ENCODE measurements around the gene MSH5. TPM values are rescaled to one million over a fixed set of nuclear protein-coding genes. Genes with fewer than 3 reads are reported as not detected.
A peak's percentile ranks its signal among the peaks of the same experiment; 100 is the strongest.

MSH5 gene
- total RNA-seq, 1 experiment from 2014 or later: 43.1 TPM

DNA sequence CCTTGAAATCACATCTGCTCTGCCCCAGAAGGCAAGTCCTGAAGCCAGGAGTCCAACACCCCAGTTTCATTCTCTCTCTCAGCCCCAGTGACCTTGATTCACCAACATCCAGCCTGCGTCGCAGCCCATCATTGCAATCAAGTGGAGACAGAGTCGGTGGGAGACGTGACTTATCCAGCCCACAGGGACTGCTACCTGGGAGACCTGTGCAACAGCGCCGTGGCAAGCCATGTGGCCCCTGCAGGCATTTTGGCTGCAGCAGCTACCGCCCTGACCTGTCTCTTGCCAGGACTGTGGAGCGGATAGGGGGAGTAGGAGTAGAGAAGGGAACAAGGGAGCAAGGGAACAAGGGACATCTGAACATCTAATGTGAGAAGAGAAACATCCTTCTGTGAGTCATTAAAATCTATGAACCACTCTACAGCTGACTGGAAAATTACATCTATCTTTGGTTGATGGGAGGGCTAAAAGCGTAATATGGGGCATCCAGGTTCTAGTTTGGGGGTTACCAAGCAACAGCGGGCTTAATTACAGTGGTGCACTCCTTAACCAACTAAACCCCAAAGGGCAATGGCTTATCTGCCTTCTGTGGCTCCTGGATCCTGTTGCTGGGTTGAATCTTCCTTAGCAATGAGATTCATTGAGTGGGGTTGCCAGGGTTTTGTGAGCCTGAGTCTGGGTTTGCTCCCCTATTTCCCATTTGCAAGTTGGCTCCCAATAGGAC, 22.1 kb upstream of the MSH5 start:
- ATAC-seq (peak; percentile 76), DNase-seq (ENCODE audit: low spot score) (peak; percentile 71)
- Mint-ChIP-seq H3K4me1 (peaks cover 37% of the 10 kb centered on the region), H3K36me3 (no peaks in the 10 kb centered on the region), H3K9me3 (no peaks in the 10 kb centered on the region), H3K27ac (peak overlapping the region; percentile 20; the same call in 1 of the 2 replicates), H3K4me3 (no peak overlapping the region; the same call in 1 of the 2 replicates), H3K27me3 (ENCODE audit: low read depth) (peaks cover 4% of the 10 kb centered on the region; the same call in 1 of the 2 replicates)
- ChIA-PET CTCF (interaction anchor here (0.5 to 1.3 kb wide), 6 partner anchors 12 to 385 kb away, joined by 3 to 9 read pairs (median 6); partner anchors contain the start of genes ABHD16A, DDAH2 and GPANK1), POLR2A (no interaction called here)
- TF ChIP-seq, protein P1, sequence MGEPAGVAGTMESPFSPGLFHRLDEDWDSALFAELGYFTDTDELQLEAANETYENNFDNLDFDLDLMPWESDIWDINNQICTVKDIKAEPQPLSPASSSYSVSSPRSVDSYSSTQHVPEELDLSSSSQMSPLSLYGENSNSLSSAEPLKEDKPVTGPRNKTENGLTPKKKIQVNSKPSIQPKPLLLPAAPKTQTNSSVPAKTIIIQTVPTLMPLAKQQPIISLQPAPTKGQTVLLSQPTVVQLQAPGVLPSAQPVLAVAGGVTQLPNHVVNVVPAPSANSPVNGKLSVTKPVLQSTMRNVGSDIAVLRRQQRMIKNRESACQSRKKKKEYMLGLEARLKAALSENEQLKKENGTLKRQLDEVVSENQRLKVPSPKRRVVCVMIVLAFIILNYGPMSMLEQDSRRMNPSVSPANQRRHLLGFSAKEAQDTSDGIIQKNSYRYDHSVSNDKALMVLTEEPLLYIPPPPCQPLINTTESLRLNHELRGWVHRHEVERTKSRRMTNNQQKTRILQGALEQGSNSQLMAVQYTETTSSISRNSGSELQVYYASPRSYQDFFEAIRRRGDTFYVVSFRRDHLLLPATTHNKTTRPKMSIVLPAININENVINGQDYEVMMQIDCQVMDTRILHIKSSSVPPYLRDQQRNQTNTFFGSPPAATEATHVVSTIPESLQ (CRISPR knock-in tag; IDR thresholded peaks at IDR 0.05): no peak
- TF ChIP-seq, protein P2, sequence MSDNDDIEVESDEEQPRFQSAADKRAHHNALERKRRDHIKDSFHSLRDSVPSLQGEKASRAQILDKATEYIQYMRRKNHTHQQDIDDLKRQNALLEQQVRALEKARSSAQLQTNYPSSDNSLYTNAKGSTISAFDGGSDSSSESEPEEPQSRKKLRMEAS (CRISPR knock-in tag; IDR thresholded peaks at IDR 0.05): 0 out of 2 replicates have a peak, but pooled peaks have one; percentile 36

DNA sequence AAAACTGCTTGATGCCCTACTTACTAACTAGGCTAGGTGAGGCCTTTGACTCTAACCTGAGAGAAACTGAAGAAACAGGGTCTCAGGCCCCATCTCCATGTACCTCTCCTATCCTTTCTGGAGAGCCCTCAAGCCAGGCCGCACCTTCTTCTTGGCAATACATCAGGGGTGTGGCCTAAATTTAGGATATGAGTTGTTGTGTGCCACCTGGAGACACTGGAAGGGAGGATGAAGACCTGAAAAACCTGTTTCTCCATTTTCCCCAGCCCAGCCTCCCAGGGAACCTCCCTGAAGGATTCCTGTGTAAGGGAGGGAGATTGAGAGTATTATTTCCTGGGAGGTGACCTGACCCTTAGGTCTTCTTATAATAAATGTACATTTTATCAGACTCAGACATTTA, 21.5 kb upstream of the MSH5 start:
- Mint-ChIP-seq H3K4me3 (peak overlapping the region; percentile 13; the same call in 1 of the 2 replicates), H3K27me3 (ENCODE audit: low read depth) (peaks cover 4% of the 10 kb centered on the region; the same call in 1 of the 2 replicates), H3K36me3 (no peaks in the 10 kb centered on the region), H3K4me1 (peaks cover 33% of the 10 kb centered on the region), H3K27ac (no peak overlapping the region), H3K9me3 (no peaks in the 10 kb centered on the region)
- ChIA-PET CTCF (no interaction called here), POLR2A (no interaction called here)
- peak; percentile 11 for ATAC-seq
- TF ChIP-seq ESRRA (CRISPR knock-in tag; IDR thresholded peaks at IDR 0.05; ENCODE audit: borderline replicate concordance) (no peak), SOX15 (CRISPR knock-in tag; IDR thresholded peaks at IDR 0.05) (no peak), ZNF317 (CRISPR knock-in tag; IDR thresholded peaks at IDR 0.05; ENCODE audit: borderline replicate concordance, low read depth) (no peak), PRRX2 (CRISPR knock-in tag; IDR thresholded peaks at IDR 0.05) (no peak), MYBL2 (CRISPR knock-in tag; IDR thresholded peaks at IDR 0.05) (no peak), SMAD4 (CRISPR knock-in tag; IDR thresholded peaks at IDR 0.05) (no peak), NFATC4 (CRISPR knock-in tag; IDR thresholded peaks at IDR 0.05) (no peak), NR3C1 (CRISPR knock-in tag; conservative IDR thresholded peaks at IDR 0.05; ENCODE audit: low read depth) (no peak)
- TF ChIP-seq, protein P2 (CRISPR knock-in tag; IDR thresholded peaks at IDR 0.05): no peak
- DNase-seq (ENCODE audit: low spot score): no peak

DNA sequence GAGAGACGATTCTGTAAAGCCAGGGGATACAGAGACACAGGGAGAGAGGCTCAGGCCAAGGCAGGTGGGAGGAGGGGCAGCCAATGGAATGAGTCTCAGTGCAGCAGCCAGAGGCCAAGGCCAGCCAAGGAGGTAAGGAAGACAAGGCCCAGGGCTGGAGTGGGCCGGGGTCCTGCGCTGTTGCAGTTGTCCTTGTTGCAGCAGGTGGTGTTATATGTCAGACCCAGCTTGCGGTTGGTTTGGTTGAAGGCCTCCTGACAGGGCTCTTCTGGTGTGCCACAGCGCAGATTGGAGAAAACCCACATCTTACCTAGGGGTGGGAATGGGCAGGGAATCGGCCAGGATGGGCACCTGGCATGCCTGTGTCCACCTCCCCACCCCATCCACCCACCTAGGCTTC, 20.8 kb upstream of the MSH5 start:
- 0 out of 2 replicates have a peak overlapping the region, but pooled peaks have one; percentile 13 for H3K4me3 Mint-ChIP-seq
- CTCF ChIA-PET: interaction anchor here (0.8 to 1.9 kb wide), 3 partner anchors 11 to 51 kb away, joined by 3 to 4 read pairs (median 4); no protein-coding TSS in a partner anchor
- DNase-seq (ENCODE audit: low spot score): no peak
- no peaks in the 10 kb centered on the region for H3K9me3 Mint-ChIP-seq
- H3K27me3 Mint-ChIP-seq (ENCODE audit: low read depth): peaks cover 4% of the 10 kb centered on the region; the same call in 1 of the 2 replicates
- H3K36me3 Mint-ChIP-seq: no peaks in the 10 kb centered on the region
- H3K4me1 Mint-ChIP-seq: peaks cover 27% of the 10 kb centered on the region
- H3K27ac Mint-ChIP-seq: no peak overlapping the region
- ATAC-seq: no peak
- POLR2A ChIA-PET: interaction anchor here (0.5 kb wide), 1 partner anchor 18 kb away, joined by 3 read pairs; no protein-coding TSS in a partner anchor
- TF ChIP-seq, protein P3, sequence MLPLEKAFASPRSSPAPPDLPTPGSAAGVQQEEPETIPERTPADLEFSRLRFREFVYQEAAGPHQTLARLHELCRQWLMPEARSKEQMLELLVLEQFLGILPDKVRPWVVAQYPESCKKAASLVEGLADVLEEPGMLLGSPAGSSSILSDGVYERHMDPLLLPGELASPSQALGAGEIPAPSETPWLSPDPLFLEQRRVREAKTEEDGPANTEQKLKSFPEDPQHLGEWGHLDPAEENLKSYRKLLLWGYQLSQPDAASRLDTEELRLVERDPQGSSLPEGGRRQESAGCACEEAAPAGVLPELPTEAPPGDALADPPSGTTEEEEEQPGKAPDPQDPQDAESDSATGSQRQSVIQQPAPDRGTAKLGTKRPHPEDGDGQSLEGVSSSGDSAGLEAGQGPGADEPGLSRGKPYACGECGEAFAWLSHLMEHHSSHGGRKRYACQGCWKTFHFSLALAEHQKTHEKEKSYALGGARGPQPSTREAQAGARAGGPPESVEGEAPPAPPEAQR (CRISPR knock-in tag; IDR thresholded peaks at IDR 0.05): no peak
- TF ChIP-seq OVOL2 (CRISPR knock-in tag; IDR thresholded peaks at IDR 0.05; ENCODE audit: borderline replicate concordance) (no peak), CREB1 (CRISPR knock-in tag; IDR thresholded peaks at IDR 0.05) (no peak), TEAD4 (CRISPR knock-in tag; IDR thresholded peaks at IDR 0.05) (no peak)
- TF ChIP-seq, protein P4, sequence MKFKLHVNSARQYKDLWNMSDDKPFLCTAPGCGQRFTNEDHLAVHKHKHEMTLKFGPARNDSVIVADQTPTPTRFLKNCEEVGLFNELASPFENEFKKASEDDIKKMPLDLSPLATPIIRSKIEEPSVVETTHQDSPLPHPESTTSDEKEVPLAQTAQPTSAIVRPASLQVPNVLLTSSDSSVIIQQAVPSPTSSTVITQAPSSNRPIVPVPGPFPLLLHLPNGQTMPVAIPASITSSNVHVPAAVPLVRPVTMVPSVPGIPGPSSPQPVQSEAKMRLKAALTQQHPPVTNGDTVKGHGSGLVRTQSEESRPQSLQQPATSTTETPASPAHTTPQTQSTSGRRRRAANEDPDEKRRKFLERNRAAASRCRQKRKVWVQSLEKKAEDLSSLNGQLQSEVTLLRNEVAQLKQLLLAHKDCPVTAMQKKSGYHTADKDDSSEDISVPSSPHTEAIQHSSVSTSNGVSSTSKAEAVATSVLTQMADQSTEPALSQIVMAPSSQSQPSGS (CRISPR knock-in tag; IDR thresholded peaks at IDR 0.05; ENCODE audit: borderline replicate concordance, low read depth): no peak
- TF ChIP-seq, protein P5, sequence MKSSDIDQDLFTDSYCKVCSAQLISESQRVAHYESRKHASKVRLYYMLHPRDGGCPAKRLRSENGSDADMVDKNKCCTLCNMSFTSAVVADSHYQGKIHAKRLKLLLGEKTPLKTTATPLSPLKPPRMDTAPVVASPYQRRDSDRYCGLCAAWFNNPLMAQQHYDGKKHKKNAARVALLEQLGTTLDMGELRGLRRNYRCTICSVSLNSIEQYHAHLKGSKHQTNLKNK (CRISPR knock-in tag; IDR thresholded peaks at IDR 0.05): no peak
- TF ChIP-seq, protein P6, sequence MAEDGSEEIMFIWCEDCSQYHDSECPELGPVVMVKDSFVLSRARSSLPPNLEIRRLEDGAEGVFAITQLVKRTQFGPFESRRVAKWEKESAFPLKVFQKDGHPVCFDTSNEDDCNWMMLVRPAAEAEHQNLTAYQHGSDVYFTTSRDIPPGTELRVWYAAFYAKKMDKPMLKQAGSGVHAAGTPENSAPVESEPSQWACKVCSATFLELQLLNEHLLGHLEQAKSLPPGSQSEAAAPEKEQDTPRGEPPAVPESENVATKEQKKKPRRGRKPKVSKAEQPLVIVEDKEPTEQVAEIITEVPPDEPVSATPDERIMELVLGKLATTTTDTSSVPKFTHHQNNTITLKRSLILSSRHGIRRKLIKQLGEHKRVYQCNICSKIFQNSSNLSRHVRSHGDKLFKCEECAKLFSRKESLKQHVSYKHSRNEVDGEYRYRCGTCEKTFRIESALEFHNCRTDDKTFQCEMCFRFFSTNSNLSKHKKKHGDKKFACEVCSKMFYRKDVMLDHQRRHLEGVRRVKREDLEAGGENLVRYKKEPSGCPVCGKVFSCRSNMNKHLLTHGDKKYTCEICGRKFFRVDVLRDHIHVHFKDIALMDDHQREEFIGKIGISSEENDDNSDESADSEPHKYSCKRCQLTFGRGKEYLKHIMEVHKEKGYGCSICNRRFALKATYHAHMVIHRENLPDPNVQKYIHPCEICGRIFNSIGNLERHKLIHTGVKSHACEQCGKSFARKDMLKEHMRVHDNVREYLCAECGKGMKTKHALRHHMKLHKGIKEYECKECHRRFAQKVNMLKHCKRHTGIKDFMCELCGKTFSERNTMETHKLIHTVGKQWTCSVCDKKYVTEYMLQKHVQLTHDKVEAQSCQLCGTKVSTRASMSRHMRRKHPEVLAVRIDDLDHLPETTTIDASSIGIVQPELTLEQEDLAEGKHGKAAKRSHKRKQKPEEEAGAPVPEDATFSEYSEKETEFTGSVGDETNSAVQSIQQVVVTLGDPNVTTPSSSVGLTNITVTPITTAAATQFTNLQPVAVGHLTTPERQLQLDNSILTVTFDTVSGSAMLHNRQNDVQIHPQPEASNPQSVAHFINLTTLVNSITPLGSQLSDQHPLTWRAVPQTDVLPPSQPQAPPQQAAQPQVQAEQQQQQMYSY (CRISPR knock-in tag; IDR thresholded peaks at IDR 0.05): peak; percentile 49; the same call in 1 of the 2 replicates

Data from WTC11 (cell line).